ENCODE results near the gene EVX2.

- TF ChIP-seq CTCF (IDR thresholded peaks at IDR 0.05) (no peak), POLR2A (IDR thresholded peaks at IDR 0.05) (no peak)
These were observed 16.9 kb upstream of the EVX2 start for GRCh38 chr2:176100547-176101140.

Measured in uterus (tissue), 2 donors.